ENCODE results near the gene ITPKA. TPM values are rescaled to one million over a fixed set of nuclear protein-coding genes. Genes with fewer than 3 reads are reported as not detected.

The ITPKA gene
- total RNA-seq = 1 to 10 TPM in 1 of 2 donors, not detected in 1; 4.4 TPM

GRCh38 chr15:41493205-41493901, at the start of gene ITPKA:
ITPKA (plus strand) TSS chr15:41493874; CDS start chr15:41493928, 54 bp downstream.
- Histone ChIP-seq H3K36me3 (no peaks in the 10 kb centered on the region), H3K27ac (no peak within 1 kb of the TSS), H3K4me1 (ENCODE audit: control insufficient read depth in 1 of 2, low read depth in 2 of 2) (peaks cover 25 to 31% of the 10 kb centered on the region in 2 donors), H3K27me3 (replicated peaks; ENCODE audit: insufficient read depth) (peaks cover 7% of the 10 kb centered on the region), H3K9me3 (no peaks in the 10 kb centered on the region), H3K4me3 (peak within 1 kb of the TSS; percentile 94)
- DNase-seq (ENCODE audit: low spot score) (peak; percentile 21), ATAC-seq (ENCODE audit: insufficient number of reproducible peaks, low FRiP score, low read depth) (peak; percentile 34)
- TF ChIP-seq CTCF (IDR thresholded peaks at IDR 0.05) = no peak

DNA sequence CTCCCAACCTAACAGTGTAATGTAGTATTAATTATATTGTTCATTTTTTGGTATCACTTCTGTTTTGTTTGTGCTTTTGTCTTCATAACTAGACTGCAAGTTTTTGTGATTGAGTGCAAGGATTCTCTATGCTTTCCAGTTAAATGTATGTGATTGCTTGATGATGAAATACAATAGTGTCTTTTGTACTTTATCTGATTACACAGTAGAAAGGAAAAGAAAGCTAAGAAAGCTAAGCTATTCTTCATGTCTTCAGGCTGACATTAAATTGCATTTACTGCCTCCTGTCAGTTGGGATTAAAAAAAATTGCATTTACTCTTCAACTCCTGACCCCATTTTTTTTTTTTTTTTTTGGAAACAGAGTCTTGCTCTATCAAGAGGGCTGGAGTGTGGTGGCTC, 48.3 kb upstream of the ITPKA start:
- no peak for ATAC-seq (ENCODE audit: insufficient number of reproducible peaks, low FRiP score, low read depth)
- Histone ChIP-seq H3K9me3 (no peaks in the 10 kb centered on the region), H3K27ac (no peak overlapping the region), H3K27me3 (replicated peaks; ENCODE audit: insufficient read depth) (no peaks in the 10 kb centered on the region), H3K4me1 (ENCODE audit: control insufficient read depth in 1 of 2, low read depth in 2 of 2) (no peaks in the 10 kb centered on the region), H3K4me3 (no peak overlapping the region), H3K36me3 (peaks cover 14% of the 10 kb centered on the region)
- DNase-seq (ENCODE audit: low spot score) = no peak
- TF ChIP-seq CTCF (IDR thresholded peaks at IDR 0.05) = no peak

DNA sequence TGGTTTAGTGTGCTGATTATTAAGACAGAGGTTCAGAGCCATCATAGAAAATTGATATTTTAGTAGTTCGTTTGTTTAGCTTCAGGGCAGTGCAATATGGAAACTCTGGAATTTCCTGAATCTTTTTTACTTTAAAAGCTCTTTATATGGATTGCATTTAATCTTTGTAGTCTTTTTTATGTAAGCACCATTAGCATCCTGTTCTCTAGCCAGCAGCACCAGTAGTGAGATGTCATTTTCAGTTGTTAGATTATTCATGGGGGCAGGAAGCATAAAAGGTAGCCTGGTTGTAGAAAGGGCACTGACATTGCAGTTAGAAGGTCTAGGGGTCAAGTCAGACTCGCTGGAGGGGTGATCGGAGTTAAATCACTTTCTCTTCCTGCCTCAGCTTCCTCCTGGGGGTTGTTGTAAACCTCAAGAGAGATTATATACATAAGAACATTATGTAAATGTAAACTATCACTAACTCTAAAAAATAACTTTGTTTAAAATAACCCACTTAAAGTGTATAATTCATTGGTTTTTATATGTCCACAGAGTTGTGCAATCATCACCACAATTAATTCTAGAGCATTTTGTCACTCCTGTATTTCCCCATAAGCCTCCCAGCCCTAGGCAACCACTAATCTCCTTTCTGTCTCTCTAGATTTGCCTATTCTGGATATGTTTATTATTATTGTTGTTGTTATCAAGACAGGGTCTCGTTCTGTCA, 31.4 kb upstream of the ITPKA start:
- ATAC-seq (ENCODE audit: insufficient number of reproducible peaks, low FRiP score, low read depth) (no peak), DNase-seq (ENCODE audit: low spot score) (no peak)
- H3K4me3 ChIP-seq = no peak overlapping the region
- H3K27me3 ChIP-seq (replicated peaks; ENCODE audit: insufficient read depth) = no peaks in the 10 kb centered on the region
- H3K27ac ChIP-seq = no peak overlapping the region
- no peaks in the 10 kb centered on the region for H3K9me3 ChIP-seq
- peaks cover 29% of the 10 kb centered on the region for H3K36me3 ChIP-seq
- TF ChIP-seq CTCF (IDR thresholded peaks at IDR 0.05) = no peak
- H3K4me1 ChIP-seq (ENCODE audit: control insufficient read depth in 1 of 2, low read depth in 2 of 2) = peaks cover 0 to 4% of the 10 kb centered on the region in 2 donors

GRCh38 chr15:41464889-41465580, 28.6 kb upstream of the ITPKA start:
- no peak for ATAC-seq (ENCODE audit: insufficient number of reproducible peaks, low FRiP score, low read depth)
- DNase-seq (ENCODE audit: low spot score) = no peak
- no peak for TF ChIP-seq CTCF (IDR thresholded peaks at IDR 0.05)
- Histone ChIP-seq H3K27ac (no peak overlapping the region), H3K36me3 (peaks cover 23% of the 10 kb centered on the region), H3K27me3 (replicated peaks; ENCODE audit: insufficient read depth) (no peaks in the 10 kb centered on the region), H3K9me3 (no peaks in the 10 kb centered on the region), H3K4me1 (ENCODE audit: control insufficient read depth in 1 of 2, low read depth in 2 of 2) (no peaks in the 10 kb centered on the region), H3K4me3 (no peak overlapping the region)

DNA sequence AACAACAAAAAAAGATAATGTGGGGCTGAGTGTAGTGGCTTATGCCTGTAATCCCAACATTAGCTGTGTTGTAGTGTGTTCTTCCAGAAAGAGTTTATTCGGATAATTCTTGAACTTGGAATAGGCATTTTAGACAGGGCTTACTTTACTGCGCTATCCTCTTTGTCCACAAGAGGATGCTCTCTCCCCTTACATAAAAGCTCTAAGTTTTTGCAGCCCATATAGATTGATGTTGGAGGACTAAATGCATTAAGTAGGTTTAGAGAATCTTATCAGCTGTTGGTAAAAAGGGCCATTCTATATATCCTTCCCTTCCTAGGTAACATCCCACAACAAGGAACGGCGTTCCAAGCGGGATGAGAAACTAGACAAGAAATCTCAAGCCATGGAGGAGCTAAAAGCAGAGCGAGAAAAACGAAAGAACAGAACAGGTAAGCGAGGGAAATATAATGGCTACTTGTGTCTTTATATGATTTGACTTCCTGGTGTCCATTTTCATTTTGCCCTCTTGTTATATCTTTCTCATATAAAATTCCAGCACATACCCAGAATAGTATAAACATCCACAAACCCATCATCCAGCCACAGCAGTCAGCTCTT, 27.8 kb upstream of the ITPKA start:
- peaks cover 29% of the 10 kb centered on the region for H3K36me3 ChIP-seq
- H3K4me3 ChIP-seq = no peak overlapping the region
- no peaks in the 10 kb centered on the region for H3K27me3 ChIP-seq (replicated peaks; ENCODE audit: insufficient read depth)
- H3K9me3 ChIP-seq = no peaks in the 10 kb centered on the region
- ATAC-seq (ENCODE audit: insufficient number of reproducible peaks, low FRiP score, low read depth) = no peak
- peak; percentile 44 for TF ChIP-seq CTCF (IDR thresholded peaks at IDR 0.05)
- H3K4me1 ChIP-seq (ENCODE audit: control insufficient read depth in 1 of 2, low read depth in 2 of 2) = no peaks in the 10 kb centered on the region
- DNase-seq (ENCODE audit: low spot score) = no peak
- no peak overlapping the region for H3K27ac ChIP-seq
